ENCODE data around the gene TAF11L12.
"Not testable (repeated sequence)": the region's sequence is repeated elsewhere in the genome, so short reads cannot be mapped to it uniquely, and the experiment has no call there.

GRCh38 chr5:17603880-17604279 lies 6.3 kb upstream of the TAF11L12 start, which contains the start of gene TAF11L11:
- TF ChIP-seq CTCF (conservative IDR thresholded peaks at IDR 0.05); ZFX (IDR thresholded peaks at IDR 0.05): not testable (repeated sequence)

All from C4-2B (cell line).